Activated CD4-positive, CD25-positive, alpha-beta regulatory T cell treated with anti-CD3 and anti-CD28 coated beads, Interleukin-2, amount 50 U/mL, for 24 hours (primary cell): ENCODE results near the gene LRP1-AS.

Source experiments
- ATAC-seq, 2 donors: fragments of 150-1000 bp; cut with Tn5 transposase; one replicate each; pipeline ENCODE4 v1.10.0; 2021; ENCODE audit warnings: mild to moderate bottlenecking in 1 of 2, moderate library complexity in 1 of 2

The LRP1-AS gene

GRCh38 chr12:57116580-57117281 lies 30.7 kb downstream of the LRP1-AS start:
- ATAC-seq, result no peak

GRCh38 chr12:57112492-57113294 lies 34.7 kb downstream of the LRP1-AS start:
- ATAC-seq, result peak; percentile 67 to 68

DNA sequence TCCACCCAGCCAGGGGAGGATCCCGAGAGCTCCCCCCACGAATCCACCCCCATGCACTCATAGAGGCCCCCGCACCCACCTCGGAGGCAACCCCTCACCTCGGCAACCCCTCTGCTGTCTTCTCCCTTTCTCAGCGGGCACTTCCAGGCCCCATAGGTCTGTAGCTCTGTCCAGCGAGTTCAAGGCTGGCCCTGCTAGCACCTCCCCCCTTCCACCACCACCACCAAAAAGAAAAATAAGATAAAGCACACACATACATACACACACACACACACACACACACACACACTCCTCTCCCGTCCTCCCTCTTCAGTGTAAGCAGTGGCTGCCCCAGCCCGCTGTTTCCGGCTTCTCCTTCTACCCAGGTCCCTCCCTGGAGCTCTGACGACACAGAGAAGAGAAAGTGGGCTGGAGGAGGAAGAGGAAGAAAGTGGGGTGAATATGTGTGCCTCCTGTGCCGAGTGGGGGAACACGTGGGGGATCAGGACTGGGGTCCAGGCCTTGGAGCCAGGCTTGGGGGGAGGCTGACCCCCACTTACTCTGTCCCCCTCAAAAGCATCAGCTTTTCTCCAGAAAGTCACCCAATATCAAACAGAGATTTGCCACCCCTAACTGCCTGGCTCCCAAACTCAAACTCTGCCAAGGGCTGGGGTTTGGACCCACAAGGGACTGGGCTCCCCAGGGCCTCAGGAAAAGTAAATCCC lies 36.2 kb downstream of the LRP1-AS start, which contains the start of gene STAT6:
Gene STAT6, minus strand, starts transcription at position 332 of the 704 bp plus-strand sequence. CDS start 3,084 bp downstream, outside the sequence.
- peak; percentile 65 to 69 for ATAC-seq

DNA sequence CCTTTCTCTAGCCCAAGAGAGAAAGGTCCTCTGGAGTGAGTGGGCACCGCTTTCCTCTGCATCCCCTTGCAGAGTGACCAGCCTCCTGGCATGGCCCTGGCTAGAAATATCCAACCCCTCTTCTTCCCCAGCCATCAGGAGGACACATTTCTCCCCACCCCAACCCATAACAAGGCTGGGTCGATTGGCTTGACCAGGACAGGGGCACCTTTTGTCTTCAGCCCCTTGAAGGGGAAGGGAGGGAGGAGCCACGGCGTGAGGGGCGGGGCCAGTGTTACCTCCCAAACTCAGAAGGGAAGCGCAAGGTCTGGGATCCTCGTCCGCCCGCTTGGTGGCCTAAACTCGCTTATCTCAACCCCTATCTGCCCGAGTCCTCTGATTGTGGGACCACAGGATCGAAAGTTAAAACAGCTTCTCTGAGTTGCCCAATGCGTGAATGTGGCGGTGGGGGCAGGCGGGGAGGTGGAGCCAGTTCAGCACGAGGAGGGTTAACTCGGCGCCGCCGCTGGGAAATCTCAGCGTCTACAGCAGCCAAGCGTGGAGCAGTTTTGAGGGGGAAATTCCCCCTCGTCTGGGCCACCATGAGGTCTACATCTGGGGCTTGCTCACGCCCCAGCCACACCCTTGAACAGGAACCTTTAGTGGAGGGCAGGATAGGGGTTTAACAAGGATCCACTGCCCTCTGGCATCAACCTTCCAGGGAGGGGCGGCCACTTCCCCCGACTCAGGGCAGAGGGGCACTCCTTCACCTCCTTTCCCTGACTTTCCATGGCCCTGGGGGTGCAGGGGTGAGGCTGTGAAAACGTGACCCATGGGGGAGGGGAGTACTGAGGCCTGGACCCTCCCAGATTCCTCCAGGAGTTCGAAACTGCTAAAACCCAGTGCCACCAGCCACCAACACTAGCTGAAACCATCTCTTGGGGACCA lies 37.1 kb downstream of the LRP1-AS start:
- ATAC-seq, result peak; percentile 53 to 58

DNA sequence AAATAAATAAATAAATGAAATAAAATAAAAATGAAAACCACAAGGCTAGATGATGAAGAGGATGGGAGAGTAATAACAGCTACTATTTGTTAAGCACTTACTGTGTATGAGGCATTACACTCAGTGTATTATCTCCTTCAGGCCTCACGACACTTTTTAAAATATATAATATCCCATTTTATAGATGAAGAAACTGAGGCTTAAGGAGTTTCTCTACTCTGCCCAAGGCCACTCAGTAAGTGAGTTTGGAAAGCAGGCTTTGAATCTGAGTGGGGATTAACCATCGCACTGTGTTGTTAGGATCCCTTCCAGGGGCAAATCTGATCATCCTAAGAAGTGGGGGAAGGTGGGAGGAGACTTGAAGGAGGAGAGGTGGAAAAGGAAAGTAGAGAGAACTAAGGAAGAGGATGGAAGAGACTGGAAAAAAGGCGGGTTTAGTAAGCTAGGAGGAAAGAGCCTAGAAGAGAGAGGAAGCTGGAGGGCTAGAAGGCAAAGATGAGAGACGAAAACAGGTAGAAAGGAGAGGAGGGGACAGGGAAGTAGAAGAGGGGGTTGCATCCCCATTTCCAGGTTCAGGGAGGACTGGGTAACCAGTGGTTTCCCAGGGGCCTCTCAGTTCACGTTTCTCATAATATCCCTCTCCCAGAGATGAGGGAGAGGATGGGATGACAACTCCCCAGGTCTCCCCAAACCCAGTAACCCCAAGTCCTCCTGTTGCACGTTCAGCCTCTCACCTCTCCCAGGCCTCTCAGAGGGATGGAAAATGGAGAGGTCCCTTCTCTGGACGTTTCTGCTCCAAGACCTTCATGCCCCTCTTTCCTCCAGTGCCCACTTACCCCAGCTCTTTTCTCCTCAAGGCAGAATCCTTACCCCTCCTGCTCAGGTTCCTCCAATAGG lies 38.0 kb downstream of the LRP1-AS start:
- ATAC-seq, result no peak

- no peak for ATAC-seq
Observed at GRCh38 chr12:57107456-57108155, 39.8 kb downstream of the LRP1-AS start.

GRCh38 chr12:57106021-57106708 lies 41.3 kb downstream of the LRP1-AS start:
- no peak for ATAC-seq

DNA sequence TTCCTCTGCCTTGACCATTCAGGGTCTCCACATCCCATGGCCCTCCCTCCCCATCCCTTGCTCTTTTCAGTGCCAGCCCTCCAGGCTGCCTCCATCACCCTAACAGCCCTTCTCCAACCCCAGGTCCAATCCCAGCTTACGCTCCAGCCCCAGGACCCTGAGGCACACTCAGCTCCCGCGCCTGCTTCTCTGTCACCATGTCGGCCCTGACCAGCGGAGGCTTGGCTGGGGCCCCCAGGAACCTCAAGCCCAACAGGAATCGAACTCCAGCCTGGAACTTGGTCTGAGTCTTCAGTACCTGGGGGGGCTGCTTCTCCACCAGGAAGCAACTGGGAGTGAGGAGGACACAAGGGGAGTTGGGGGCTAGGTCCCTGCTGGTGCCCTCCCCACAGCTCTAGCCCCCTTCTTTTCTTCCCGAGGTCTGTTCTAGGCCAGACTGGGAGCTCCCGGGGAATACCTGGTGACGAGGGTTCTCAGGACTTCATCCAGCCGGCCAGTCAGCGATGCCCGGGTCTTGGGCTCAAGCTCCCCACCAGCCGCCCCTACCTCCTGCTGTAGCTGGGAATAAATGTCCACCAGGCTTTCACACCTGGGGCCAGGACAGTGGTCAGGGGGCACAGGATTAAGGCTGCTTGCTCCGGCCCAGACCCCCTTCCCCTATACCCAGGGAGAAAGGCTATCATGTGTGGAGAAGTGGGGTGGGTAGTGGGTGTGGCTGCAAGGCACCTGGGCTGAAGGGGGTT lies 42.2 kb downstream of the LRP1-AS start:
- no peak for ATAC-seq

GRCh38 chr12:57104292-57104910 lies 43.0 kb downstream of the LRP1-AS start:
- ATAC-seq, result no peak

GRCh38 chr12:57103856-57104255 lies 43.6 kb downstream of the LRP1-AS start:
- no peak for ATAC-seq

- ATAC-seq, result no peak
Observed at GRCh38 chr12:57101892-57102695, 45.3 kb downstream of the LRP1-AS start.

DNA sequence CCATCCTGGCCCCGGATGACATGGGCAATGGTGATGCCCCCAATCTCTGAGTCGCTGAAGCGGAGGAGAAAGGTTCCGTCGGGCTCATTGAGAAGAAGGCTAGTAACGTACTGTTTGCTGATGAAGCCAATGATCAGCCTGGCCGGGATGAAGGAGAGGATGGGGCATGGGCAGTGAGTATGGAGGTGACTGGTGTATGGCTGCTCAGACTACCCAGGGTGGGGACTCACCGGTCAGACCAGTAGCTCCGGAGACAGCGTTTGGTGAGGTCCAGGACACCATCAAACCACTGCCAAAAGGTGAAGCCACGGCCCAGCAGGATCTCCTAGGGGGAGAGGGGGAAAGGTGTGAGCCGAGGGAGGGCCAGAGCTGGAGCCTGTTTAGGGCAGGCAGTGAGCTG lies 47.7 kb downstream of the LRP1-AS start:
- ATAC-seq, result no peak

DNA sequence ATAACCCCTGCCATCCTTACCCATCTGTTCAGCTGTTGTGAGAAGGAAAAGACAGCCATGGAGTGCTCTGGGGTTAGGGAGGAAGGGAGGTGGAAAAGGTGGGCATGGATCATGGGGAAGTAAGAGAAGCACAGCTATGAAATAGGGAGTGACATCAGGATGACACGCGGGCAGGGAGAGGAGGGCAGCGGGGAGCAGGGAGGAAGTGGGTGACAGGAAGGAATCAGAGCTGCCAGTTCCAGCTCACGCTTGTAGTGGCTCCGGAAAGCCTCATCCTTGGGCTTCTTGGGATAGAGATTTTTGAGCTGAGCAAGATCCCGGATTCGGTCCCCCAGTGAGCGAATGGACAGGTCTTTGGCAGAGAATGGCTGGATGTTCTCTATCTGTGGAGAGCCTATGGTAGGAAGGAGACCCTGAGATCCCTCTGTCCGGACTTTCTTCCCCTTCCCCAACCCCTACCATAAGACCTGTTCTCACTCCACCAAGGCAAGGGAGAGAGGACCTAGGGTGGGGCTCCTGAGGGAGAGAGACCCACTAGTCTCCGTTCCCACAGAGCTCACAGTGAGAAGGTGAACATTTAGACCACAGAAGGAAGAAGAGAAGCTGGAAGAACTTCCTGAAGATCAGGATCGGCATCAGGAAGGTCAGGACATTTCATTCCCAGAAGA lies 48.2 kb downstream of the LRP1-AS start:
- no peak for ATAC-seq

DNA sequence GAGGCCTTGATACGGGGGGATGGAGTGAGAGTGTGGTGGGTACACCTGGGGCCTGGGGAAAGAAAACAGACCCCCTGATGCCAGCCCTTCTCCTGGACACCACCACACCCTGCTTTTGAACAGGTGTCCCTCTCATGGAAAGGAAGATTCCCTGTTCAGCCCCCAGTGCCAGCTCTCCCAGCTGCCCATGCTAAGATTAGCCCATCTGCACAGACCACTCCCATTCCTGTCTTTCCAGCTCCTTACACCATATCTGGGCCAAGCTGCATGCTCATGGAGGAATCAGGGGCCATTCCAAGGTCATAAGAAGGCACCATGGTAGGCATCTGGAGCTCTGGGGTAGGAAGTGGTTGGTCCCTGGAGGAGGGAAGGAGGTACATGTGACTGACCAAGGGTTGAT lies 48.9 kb downstream of the LRP1-AS start:
- no peak for ATAC-seq

DNA sequence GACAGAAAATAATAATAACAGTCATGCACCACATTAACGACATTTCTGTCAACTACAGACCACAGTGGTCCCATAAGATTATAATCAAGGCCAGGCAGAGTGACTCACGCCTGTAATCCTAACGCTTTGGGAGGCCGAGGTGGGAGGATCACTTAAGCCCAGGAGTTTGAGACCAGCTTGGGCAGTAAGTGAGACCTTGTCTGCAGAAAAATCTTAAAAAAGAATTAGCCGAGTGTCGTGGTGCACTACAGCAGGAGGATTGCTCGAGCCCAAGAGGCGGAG lies 49.9 kb downstream of the LRP1-AS start:
- no peak for ATAC-seq

DNA sequence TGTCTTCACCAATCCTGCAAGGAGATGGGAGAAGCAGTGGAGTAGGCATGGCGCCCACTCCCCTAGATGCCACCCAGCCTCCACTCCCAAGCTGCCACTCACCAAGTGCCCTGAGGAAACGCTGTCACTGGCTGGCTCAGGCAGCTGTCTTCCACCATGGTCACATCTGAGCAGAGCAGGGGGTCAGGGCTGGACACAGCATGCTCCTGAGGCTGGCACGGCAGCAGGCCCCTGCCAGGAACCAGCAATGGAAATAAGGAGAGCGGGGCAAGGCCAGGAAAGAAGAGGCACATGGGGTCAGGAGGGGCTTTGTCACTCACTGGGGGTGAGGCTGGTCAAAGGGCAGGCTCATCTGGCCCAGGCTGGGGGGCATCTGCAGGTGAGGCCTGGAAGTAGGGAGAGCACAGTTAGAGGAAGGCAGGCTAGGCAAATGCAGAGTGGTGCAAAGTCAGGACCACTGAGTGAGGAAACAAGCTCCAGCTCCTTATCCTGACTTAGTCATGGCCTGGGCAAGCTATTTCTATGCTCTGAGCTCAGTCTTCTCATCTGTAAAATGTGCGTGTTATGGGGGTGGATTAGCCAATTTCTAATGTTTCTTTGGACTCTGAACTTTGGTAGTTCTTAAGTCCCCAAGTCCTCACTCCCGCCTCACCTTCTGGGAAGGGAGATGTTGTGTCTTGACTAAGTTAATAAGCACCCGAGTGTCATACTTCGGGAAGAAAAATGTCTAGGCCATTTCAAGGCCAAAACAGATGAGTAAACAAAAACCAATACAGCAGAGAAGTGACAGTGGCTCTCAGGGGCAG lies 50.5 kb downstream of the LRP1-AS start:
- ATAC-seq, result no peak
